GM12878 (cell line): ENCODE results near the gene TCHP. TPM values are rescaled to one million over a fixed set of nuclear protein-coding genes. Genes with fewer than 3 reads are reported as not detected.

ENCODE experiments used
- ATAC-seq: fragments of 200-7000 bp; cut with Tn5 transposase; 3 replicates; pipeline ENCODE4 v1.9.1; 2020; ENCODE audit warnings: mild to moderate bottlenecking, moderate library complexity
- BruUV-seq: library from RNA; stranded (reverse); fragments of 400-500 nt; replicated peaks from 2 replicates; lab custom pipeline; 2021; lab: Mats Ljungman, UMichigan
- CTCF ChIA-PET: fragments of 300-600 bp; sonication (Branson Sonifier 250); formaldehyde crosslinking; extraction: SDS; loops from one replicate; lab custom pipeline; 2021; ENCODE audit warnings: inconsistent platforms; lab: Yijun Ruan, JAX
- POLR2A ChIA-PET: fragments of 350-600 bp; formaldehyde crosslinking; extraction: SDS; loops from one replicate; lab custom pipeline; 2021; ENCODE audit warnings: inconsistent platforms; lab: Charles Lee
- RAD21 ChIA-PET: fragments of 300-600 bp; sonication (Branson Sonifier 250); formaldehyde crosslinking; loops from one replicate; lab custom pipeline; 2023; ENCODE audit warnings: antibody characterized with exemption; ENCODE audit not compliant: unreplicated experiment; lab: Charles Lee
- SMC1A ChIA-PET: fragments of 300-600 bp; sonication (Branson Sonifier 250); formaldehyde crosslinking; loops from one replicate; lab custom pipeline; 2023; ENCODE audit not compliant: unreplicated experiment, uncharacterized antibody; lab: Charles Lee
- DNase-seq: peaks from one replicate; pipeline ENCODE4 v3.0.0-alpha.2; 2011; ENCODE audit warnings: low read depth, low spot score
- FAIRE-seq: peaks from 3 replicates; lab custom pipeline; 2011; peaks lifted over from hg19 to GRCh38; lab: Jason Lieb, UNC
- H2AFZ ChIP-seq: 2 replicates; pipeline ENCODE4 v1.6.0; 2011; ENCODE audit warnings: low read depth, low read length, control low read depth; ENCODE audit not compliant: control insufficient read depth
- H3K27ac ChIP-seq: 2 replicates; pipeline ENCODE4 v1.5.1; 2011; ENCODE audit warnings: control low read depth; ENCODE audit not compliant: control insufficient read depth, insufficient read depth
- H3K27me3 ChIP-seq, 2 experiments: replicated peaks in 1 of 2; 2 replicates each; pipeline versions ENCODE4 v1.6.0 to v1.6.1; 2011; ENCODE audit warnings: low read length in 1 of 2; ENCODE audit not compliant: control insufficient read depth in 2 of 2, insufficient read depth in 2 of 2
- H3K36me3 ChIP-seq, 2 experiments: 2 replicates each; pipeline ENCODE4 v1.5.1; 2011; ENCODE audit warnings: low read length in 1 of 2; ENCODE audit not compliant: control insufficient read depth in 2 of 2, insufficient read depth in 2 of 2
- H3K4me1 ChIP-seq: 2 replicates; pipeline ENCODE4 v1.6.1; 2011; ENCODE audit warnings: mild to moderate bottlenecking, low read length, moderate library complexity, mixed read lengths; ENCODE audit not compliant: control insufficient read depth, insufficient read depth
- H3K4me2 ChIP-seq: 2 replicates; pipeline ENCODE4 v1.6.0; 2011; ENCODE audit warnings: control low read depth; ENCODE audit not compliant: control insufficient read depth, insufficient read depth
- H3K4me3 ChIP-seq: fragments of 200-600 bp; sonication (generic); 2 replicates; pipeline ENCODE4 v1.5.1; 2016
- H3K79me2 ChIP-seq: 2 replicates; pipeline ENCODE4 v1.6.0; 2011; ENCODE audit warnings: low read length; ENCODE audit not compliant: control insufficient read depth, insufficient read depth
- H3K9ac ChIP-seq: 2 replicates; pipeline ENCODE4 v1.8.0; 2011; ENCODE audit warnings: low read length, control low read depth, mixed read lengths; ENCODE audit not compliant: control insufficient read depth, insufficient read depth
- H3K9me3 ChIP-seq: replicated peaks from 3 replicates; pipeline ENCODE4 v1.5.1; 2011; ENCODE audit warnings: mild to moderate bottlenecking, low read length; ENCODE audit not compliant: control insufficient read depth, insufficient read depth
- H4K20me1 ChIP-seq: 2 replicates; pipeline ENCODE4 v1.6.0; 2011; ENCODE audit not compliant: control insufficient read depth, insufficient read depth
- ATF7 ChIP-seq: fragments of 450-650 bp; IDR thresholded peaks from 2 replicates; pipeline ENCODE4 v1.6.1; 2016; ENCODE audit warnings: low read depth, mild to moderate bottlenecking
- CEBPB ChIP-seq, 2 experiments: fragments of 150-350 bp in 1 of 2; IDR thresholded peaks; 2 replicates each; pipeline ENCODE4 v1.6.1; 2012 to 2014; ENCODE audit warnings: low read depth in 2 of 2, low read length in 2 of 2, borderline replicate concordance in 1 of 2, inconsistent platforms in 1 of 2
- CHD4 ChIP-seq: fragments of 200-600 bp; sonication (generic); IDR thresholded peaks from 2 replicates; pipeline ENCODE4 v1.6.1; 2016; ENCODE audit warnings: mild to moderate bottlenecking
- EP300 ChIP-seq, 2 experiments: fragments of 150-350 bp in 1 of 2; IDR thresholded peaks; 2 replicates each; pipeline ENCODE4 v1.6.1; 2011 to 2012; ENCODE audit warnings: low read depth in 2 of 2, low read length in 2 of 2, borderline replicate concordance in 1 of 2, improper control_type of control experiment in 1 of 2, inconsistent platforms in 1 of 2; ENCODE audit not compliant: control insufficient read depth in 1 of 2
- MYB ChIP-seq: fragments of 150-350 bp; IDR thresholded peaks from 2 replicates; pipeline ENCODE4 v1.6.1; 2014; ENCODE audit warnings: mild to moderate bottlenecking, low read depth, low read length, borderline replicate concordance
- MYC ChIP-seq: IDR thresholded peaks from 2 replicates; pipeline ENCODE4 v1.6.1; 2011; ENCODE audit warnings: mild to moderate bottlenecking, low read length, moderate library complexity, inconsistent platforms; ENCODE audit not compliant: insufficient read depth, insufficient replicate concordance, insufficient read length, severe bottlenecking
- NFXL1 ChIP-seq: fragments of 450-650 bp; IDR thresholded peaks from 2 replicates; pipeline ENCODE4 v1.6.1; 2017; ENCODE audit warnings: antibody characterized with exemption, mild to moderate bottlenecking, borderline replicate concordance
- PBX3 ChIP-seq: IDR thresholded peaks from 2 replicates; pipeline ENCODE4 v1.6.1; 2011; ENCODE audit warnings: mild to moderate bottlenecking, low read depth, low read length, moderate library complexity; ENCODE audit not compliant: insufficient replicate concordance
- PKNOX1 ChIP-seq: fragments of 450-650 bp; IDR thresholded peaks from 2 replicates; pipeline ENCODE4 v1.6.1; 2016; ENCODE audit warnings: mild to moderate bottlenecking
- TARDBP ChIP-seq: IDR thresholded peaks from 2 replicates; pipeline ENCODE4 v1.6.1; 2016; ENCODE audit warnings: borderline replicate concordance
- ZBED1 ChIP-seq: IDR thresholded peaks from 2 replicates; pipeline ENCODE4 v1.6.1; 2016; ENCODE audit warnings: borderline replicate concordance
- ZZZ3 ChIP-seq: IDR thresholded peaks from 2 replicates; pipeline ENCODE4 v1.6.1; 2011; ENCODE audit warnings: low read depth; ENCODE audit not compliant: control insufficient read depth, insufficient read length
- WGBS: methylation state at CpG from one replicate; pipeline ENCODE4 v1.1.6; 2016; ENCODE audit warnings: low lambda C conversion rate; ENCODE audit not compliant: insufficient replicate concordance, insufficient coverage; ENCODE audit errors: missing lambda C conversion rate; 5-methylcytosine and 5-hydroxymethylcytosine counted together
- in situ Hi-C: fragments of 300-500 bp; cut with MboI; formaldehyde crosslinking; loops from 9 replicates; pipeline ENCODE4 v1.14.3; 2018; ENCODE audit warnings: mixed read lengths
- intact Hi-C: fragments of 100-400 bp; cut with micrococcal nuclease; formaldehyde crosslinking; loops from one replicate; pipeline ENCODE4 v1.14.2; 2022; ENCODE audit not compliant: unreplicated experiment
- polyA plus RNA-seq, 11 experiments: library from polyadenylated mRNA; depleted of rRNA in 4 of 11; unstranded in 6 of 11; stranded (reverse) in 5 of 11; fragments of >200 nt; fragmentation: Nextera tagmentation in 4 of 11; fragmentation: Illumina TruSeq in 1 of 11; extraction: Ambion mirVana in 4 of 11; extraction: Trizol in 1 of 11; gene quantifications; 1 replicate in 1 of 11; 2 replicates in 10 of 11; pipeline versions ENCODE4 v1.2.1 to v1.2.3, GENCODE V29; 2011 to 2016; ENCODE audit warnings: inconsistent platforms in 2 of 11, missing spikeins in 2 of 11, low read depth in 1 of 11
- total RNA-seq, 4 experiments: library from RNA; depleted of rRNA in 3 of 4; stranded (reverse); fragments of >200 nt in 3 of 4; fragmentation: Illumina TruSeq in 1 of 4; extraction: Trizol in 1 of 4; gene quantifications; 2 replicates each; pipeline versions ENCODE4 v1.2.1 to v1.2.3, GENCODE V29; 2013 to 2021

Gene TCHP
- total and polyA plus RNA-seq, 10 of the 15 experiments (the other 5 are each of a cell fraction or from before 2014, with no cell fraction given): 4.8 to 18.6 (median 15.0) TPM

GRCh38 chr12:109923481-109924245 lies 23.6 kb downstream of the TCHP start:
- Histone ChIP-seq H3K9me3 (no peaks in the 10 kb centered on the region), H2AFZ (no peak overlapping the region), H3K36me3 (no peaks in the 10 kb centered on the region; a peak in 2 of 4 replicates), H3K79me2 (no peaks in the 10 kb centered on the region), H4K20me1 (no peaks in the 10 kb centered on the region), H3K9ac (no peak overlapping the region), H3K4me1 (no peaks in the 10 kb centered on the region), H3K4me2 (no peak overlapping the region), H3K27me3 (no peaks in the 10 kb centered on the region), H3K4me3 (no peak overlapping the region), H3K27ac (no peak overlapping the region)
- FAIRE-seq: no peak
- DNase-seq: no peak
- ChIA-PET CTCF (no interaction called here), RAD21 (no interaction called here), SMC1A (no interaction called here), POLR2A (no interaction called here)
- in situ Hi-C loops: no loop called here
- ATAC-seq: no peak
- TF ChIP-seq PBX3 (no peak), CHD4 (no peak), PKNOX1 (no peak), ZBED1 (no peak), ATF7 (no peak), TARDBP (no peak), NFXL1 (no peak), CEBPB (IDR thresholded peaks at IDR 0.05; ENCODE audit: borderline replicate concordance in 1 of 2, low read depth in 2 of 2, low read length in 2 of 2) (no peak), EP300 (IDR thresholded peaks at IDR 0.05; ENCODE audit: borderline replicate concordance in 1 of 2, control insufficient read depth in 1 of 2, low read depth in 2 of 2, low read length in 2 of 2) (no peak), MYC (no peak), ZZZ3 (no peak), MYB (no peak)
- intact Hi-C loops: no loop called here
- 33% methylated on average over 17 of the region's 17 CpGs for WGBS
- BruUV-seq: no TSS peak
